GM12891 (cell line): Measurements from ENCODE around the gene FAM210A.

ENCODE experiments used
- PAX5 ChIP-seq: IDR thresholded peaks from 2 replicates; pipeline ENCODE4 v1.6.1; 2011; ENCODE audit warnings: low read length, moderate library complexity, mild to moderate bottlenecking; ENCODE audit not compliant: insufficient read depth, severe bottlenecking
- POLR2A ChIP-seq: IDR thresholded peaks from 2 replicates; pipeline ENCODE4 v1.6.1; 2011; ENCODE audit warnings: low read depth, low read length, control low read depth
- POLR2AphosphoS5 ChIP-seq: IDR thresholded peaks from 2 replicates; pipeline ENCODE4 v1.6.1; 2011; ENCODE audit warnings: low read depth, low read length, control low read depth
- POU2F2 ChIP-seq: IDR thresholded peaks from 2 replicates; pipeline ENCODE4 v1.6.1; 2011; ENCODE audit warnings: low read depth, mild to moderate bottlenecking, control low read depth, low read length, moderate library complexity
- SPI1 ChIP-seq: IDR thresholded peaks from 2 replicates; pipeline ENCODE4 v1.6.1; 2011; ENCODE audit warnings: low read depth, low read length, control low read depth
- TAF1 ChIP-seq: IDR thresholded peaks from 2 replicates; pipeline ENCODE4 v1.6.1; 2011; ENCODE audit warnings: low read depth, low read length, control low read depth

DNA sequence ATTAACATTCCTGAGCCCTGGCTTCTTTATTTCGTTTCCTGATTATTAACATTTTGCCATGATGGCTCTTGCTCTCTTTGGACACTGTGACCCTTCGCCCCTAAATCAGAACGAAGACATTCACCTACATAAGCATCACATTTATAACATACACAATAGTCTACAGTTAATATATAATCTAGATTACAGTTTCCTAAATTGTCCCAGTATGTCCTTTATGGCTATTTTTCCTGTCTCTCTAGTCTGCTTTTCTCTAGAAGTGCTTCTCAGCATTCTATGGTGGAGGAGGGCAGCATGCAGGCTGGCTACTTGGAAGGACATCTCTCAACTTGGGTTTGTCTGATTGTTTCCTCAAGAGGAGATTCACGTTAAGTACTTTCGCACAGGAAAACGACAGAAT is 49.9 kb downstream of the FAM210A start:
- no peak for TF ChIP-seq POLR2AphosphoS5
- no peak for TF ChIP-seq POLR2A
- no peak for TF ChIP-seq POU2F2
- no peak for TF ChIP-seq TAF1
- no peak for TF ChIP-seq SPI1
- no peak for TF ChIP-seq PAX5
